CD4-positive, CD25-positive, alpha-beta regulatory T cell (primary cell): ENCODE data around the gene ZNF598. TPM values are rescaled to one million over a fixed set of nuclear protein-coding genes. Genes with fewer than 3 reads are reported as not detected.

ENCODE experiments used
- ATAC-seq, 2 donors: fragments of 150-1000 bp; cut with Tn5 transposase; one replicate each; pipeline ENCODE4 v1.10.0; 2021; ENCODE audit warnings: low read depth in 2 of 2, moderate number of reproducible peaks in 2 of 2, moderate library complexity in 1 of 2
- DNase-seq, 3 donors: peaks; one replicate each; pipeline versions ENCODE4 v3.0.0 to v3.0.0-alpha.2; 2012 to 2022; ENCODE audit warnings: mixed read lengths in 1 of 3
- H3K27ac ChIP-seq: one replicate; pipeline ENCODE4 v1.7.0; 2013; ENCODE audit warnings: mild to moderate bottlenecking, low read length; ENCODE audit not compliant: insufficient read depth, poor library complexity, severe bottlenecking
- H3K27me3 ChIP-seq: one replicate; pipeline ENCODE4 v1.7.0; 2013; ENCODE audit warnings: low read length; ENCODE audit not compliant: control insufficient read depth, insufficient read depth
- H3K36me3 ChIP-seq: one replicate; pipeline ENCODE4 v1.7.0; 2013; ENCODE audit warnings: mild to moderate bottlenecking, low read length, moderate library complexity; ENCODE audit not compliant: control insufficient read depth, insufficient read depth
- H3K4me1 ChIP-seq: 2 replicates; pipeline ENCODE4 v1.7.0; 2013; ENCODE audit warnings: mild to moderate bottlenecking, low read length; ENCODE audit not compliant: insufficient read depth, control insufficient read depth, poor library complexity, severe bottlenecking
- H3K4me3 ChIP-seq: one replicate; pipeline ENCODE4 v1.7.0; 2013; ENCODE audit warnings: low read depth, mild to moderate bottlenecking, low read length, moderate library complexity
- H3K9me3 ChIP-seq, 2 experiments: 1 replicate in 1 of 2; 2 replicates in 1 of 2; pipeline ENCODE4 v1.7.0; 2013; ENCODE audit warnings: low read length in 2 of 2, mild to moderate bottlenecking in 1 of 2, moderate library complexity in 1 of 2; ENCODE audit not compliant: control insufficient read depth in 2 of 2
- H3K27ac Mint-ChIP-seq, 3 donors: one replicate each; pipeline ENCODE4 v1.8.0; 2020 to 2022; ENCODE audit warnings: mild to moderate bottlenecking in 3 of 3, mixed read lengths in 3 of 3, moderate library complexity in 2 of 3
- H3K27me3 Mint-ChIP-seq: one replicate; pipeline ENCODE4 v1.8.0; 2022; ENCODE audit warnings: mild to moderate bottlenecking, mixed read lengths
- H3K36me3 Mint-ChIP-seq: one replicate; pipeline ENCODE4 v1.8.0; 2020; ENCODE audit warnings: mixed read lengths
- H3K4me1 Mint-ChIP-seq, 4 donors: one replicate each; pipeline ENCODE4 v1.8.0; 2020 to 2022; ENCODE audit warnings: mixed read lengths in 4 of 4, mild to moderate bottlenecking in 1 of 4
- H3K4me3 Mint-ChIP-seq, 4 donors: one replicate each; pipeline ENCODE4 v1.8.0; 2020 to 2022; ENCODE audit warnings: mild to moderate bottlenecking in 4 of 4, mixed read lengths in 4 of 4, moderate library complexity in 3 of 4
- H3K9me3 Mint-ChIP-seq, 7 donors: one replicate each; pipeline ENCODE4 v1.8.0; 2020 to 2022; ENCODE audit warnings: mixed read lengths in 7 of 7, mild to moderate bottlenecking in 3 of 7, moderate library complexity in 2 of 7
- polyA plus RNA-seq, 4 donors: library from polyadenylated mRNA; unstranded; fragments of 300-500 nt; fragmentation: Illumina TruSeq; gene quantifications; one replicate each; pipeline ENCODE4 v1.2.3, GENCODE V29; 2021
- total RNA-seq: library from RNA; stranded (reverse); gene quantifications from one replicate; pipeline ENCODE4 v1.2.3, GENCODE V29; 2022

Gene ZNF598
- total and polyA plus RNA-seq, 5 donors from 2014 or later, result 1.8 to 48.2 (median 3.0) TPM

DNA sequence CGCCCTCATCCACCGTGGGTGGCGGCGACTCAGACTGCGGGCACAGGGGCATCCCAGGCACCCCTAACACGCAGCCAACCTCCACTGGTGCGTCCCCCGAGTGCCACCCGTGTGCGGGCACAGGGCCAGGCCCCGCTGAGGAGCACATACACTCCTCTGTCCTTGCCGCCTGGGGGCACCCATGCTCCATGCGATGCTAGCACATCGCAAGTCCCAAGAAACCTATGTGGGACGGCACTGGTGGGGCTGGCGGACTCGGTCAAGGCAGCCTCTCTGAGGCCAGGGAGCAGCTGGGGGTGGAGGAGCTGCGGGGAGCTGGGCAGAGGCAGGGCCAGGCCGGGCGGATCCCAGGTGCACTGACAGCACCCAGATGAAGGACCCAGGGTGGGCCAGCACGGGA, 4.0 kb downstream of the ZNF598 start:
- H3K4me1 ChIP-seq, result peaks cover 46% of the 10 kb centered on the region
- DNase-seq, result no peak
- no peak for ATAC-seq
- no peaks in the 10 kb centered on the region for H3K9me3 ChIP-seq
- Mint-ChIP-seq H3K27ac (no peak overlapping the region), H3K27me3 (no peaks in the 10 kb centered on the region), H3K4me1 (peaks cover 0 to 48% (median 21%) of the 10 kb centered on the region in 4 donors), H3K36me3 (no peaks in the 10 kb centered on the region), H3K4me3 (peak overlapping the region in 2 of 4 donors; percentile 55 to 61), H3K9me3 (no peaks in the 10 kb centered on the region)
- H3K27ac ChIP-seq, result no peak overlapping the region
- H3K4me3 ChIP-seq, result no peak overlapping the region
- H3K27me3 ChIP-seq, result no peaks in the 10 kb centered on the region
- peaks cover 16% of the 10 kb centered on the region for H3K36me3 ChIP-seq

DNA sequence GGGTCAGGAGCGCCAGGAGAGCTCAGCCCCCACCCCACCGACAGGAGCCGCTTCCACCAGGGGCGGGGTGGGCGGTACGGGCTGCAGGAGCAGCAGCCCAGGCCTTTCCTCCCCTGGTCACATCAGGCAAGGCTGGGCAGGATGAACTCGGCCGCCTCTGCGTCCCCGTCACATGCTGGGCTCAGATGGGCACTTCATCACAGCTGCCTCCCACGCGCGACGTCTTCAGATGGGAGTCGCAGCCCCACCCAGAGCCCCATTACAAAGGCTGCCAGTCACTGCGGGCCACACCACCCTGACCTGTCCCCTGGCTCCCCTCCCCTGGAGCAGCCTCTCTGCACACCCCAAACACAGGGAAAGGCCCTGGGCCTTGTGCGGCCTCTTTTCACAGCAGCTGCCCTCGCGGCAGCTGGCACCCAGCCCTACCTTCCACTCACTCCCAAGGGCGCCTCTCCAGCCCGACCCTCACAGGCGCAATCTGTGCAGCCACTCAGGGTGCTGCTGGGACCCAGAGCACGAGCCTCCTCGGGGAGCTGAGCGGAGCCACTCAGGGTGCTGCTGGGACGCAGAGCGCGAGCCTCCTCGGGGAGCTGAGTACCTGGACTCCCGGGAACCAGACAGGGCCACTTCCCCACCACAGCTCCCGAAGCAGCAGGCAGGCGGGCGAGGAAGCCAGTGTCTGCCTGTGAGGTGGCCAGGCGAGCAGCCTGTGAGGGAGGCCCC, 4.7 kb downstream of the ZNF598 start:
- Mint-ChIP-seq H3K27me3 (no peaks in the 10 kb centered on the region), H3K36me3 (no peaks in the 10 kb centered on the region), H3K27ac (no peak overlapping the region), H3K9me3 (no peaks in the 10 kb centered on the region), H3K4me1 (peaks cover 0 to 42% (median 18%) of the 10 kb centered on the region in 4 donors), H3K4me3 (no peak overlapping the region)
- Histone ChIP-seq H3K4me1 (peaks cover 39% of the 10 kb centered on the region), H3K4me3 (no peak overlapping the region), H3K9me3 (no peaks in the 10 kb centered on the region), H3K27me3 (no peaks in the 10 kb centered on the region), H3K27ac (no peak overlapping the region), H3K36me3 (peaks cover 16% of the 10 kb centered on the region)
- DNase-seq (no peak), ATAC-seq (no peak)

DNA sequence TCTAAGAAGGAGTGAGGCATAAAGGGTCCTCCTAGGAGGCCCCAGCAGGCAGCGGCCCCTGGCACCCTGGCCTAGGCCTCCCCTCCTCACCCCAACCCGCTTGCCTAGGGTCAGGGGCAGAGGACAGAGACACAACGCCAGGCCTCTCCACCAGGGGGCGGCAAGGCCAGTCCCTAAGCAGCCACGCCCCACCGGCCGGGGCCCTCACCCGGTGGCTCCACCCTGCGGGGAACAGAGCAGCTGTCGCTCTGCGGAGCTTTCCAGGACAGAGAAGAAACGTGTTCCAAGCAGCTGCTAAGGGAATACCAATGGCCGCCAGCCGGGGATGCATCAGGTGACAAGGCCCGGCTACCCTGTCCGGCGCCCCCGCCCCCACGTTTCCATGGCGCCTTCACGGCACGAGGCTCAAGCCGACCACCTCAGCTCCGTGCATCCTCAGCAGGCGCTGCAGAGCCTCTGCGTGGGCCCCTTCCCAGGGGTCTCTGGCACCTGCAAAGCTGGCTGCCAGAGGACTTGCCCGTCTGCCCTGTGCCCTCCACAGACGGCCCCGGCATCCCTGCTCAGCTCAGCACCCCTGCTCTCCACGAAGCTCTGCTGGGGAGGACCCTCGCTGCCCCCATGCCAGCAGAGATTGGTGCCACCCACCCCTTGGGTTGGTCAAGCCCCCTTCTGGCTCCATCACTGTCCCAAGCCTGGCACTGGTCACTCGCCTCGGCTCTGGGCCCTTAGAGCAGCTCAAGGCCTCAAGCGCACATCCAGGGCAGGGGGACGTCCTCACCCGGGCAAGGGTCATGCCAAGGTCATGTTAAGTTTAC, 5.6 kb downstream of the ZNF598 start:
- Histone ChIP-seq H3K9me3 (no peaks in the 10 kb centered on the region), H3K4me1 (peaks cover 35% of the 10 kb centered on the region), H3K4me3 (no peak overlapping the region), H3K27ac (no peak overlapping the region), H3K27me3 (no peaks in the 10 kb centered on the region), H3K36me3 (peaks cover 21% of the 10 kb centered on the region)
- H3K27ac Mint-ChIP-seq, result no peak overlapping the region
- no peaks in the 10 kb centered on the region for H3K27me3 Mint-ChIP-seq
- peak; percentile 89 to 94 for ATAC-seq
- H3K36me3 Mint-ChIP-seq, result no peaks in the 10 kb centered on the region
- H3K9me3 Mint-ChIP-seq, result no peaks in the 10 kb centered on the region
- no peak overlapping the region for H3K4me3 Mint-ChIP-seq
- peak; percentile 70 to 87 (median 82) for DNase-seq
- H3K4me1 Mint-ChIP-seq, result peaks cover 0 to 40% (median 17%) of the 10 kb centered on the region in 4 donors

DNA sequence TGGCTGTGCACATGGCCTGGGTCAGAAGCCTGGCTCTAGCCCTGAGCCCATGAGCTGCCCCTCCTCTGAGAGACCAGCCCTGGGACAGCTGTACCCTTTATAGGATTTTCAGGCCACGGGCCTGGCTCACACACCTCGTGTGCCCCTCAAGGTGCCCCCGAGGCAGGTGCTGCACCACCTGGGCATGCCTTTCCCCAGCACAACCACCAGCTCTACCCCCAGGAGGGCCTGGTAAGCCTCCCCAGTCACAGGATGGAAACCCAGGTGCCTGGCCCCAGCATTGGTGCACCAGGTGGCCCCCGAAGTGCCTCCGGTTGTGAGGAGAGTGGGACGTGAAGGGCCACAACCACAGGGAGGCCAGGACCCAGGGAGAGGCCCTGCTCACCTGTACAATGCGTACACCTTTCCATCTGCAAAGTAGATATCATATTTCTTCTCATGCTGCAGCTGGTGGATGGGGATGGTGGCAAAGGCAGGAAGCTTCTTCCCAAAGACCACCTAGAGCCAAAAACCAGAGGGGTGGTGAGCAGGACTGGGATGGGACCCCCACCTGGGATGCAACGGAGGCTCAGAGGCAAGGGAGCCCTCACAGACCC, 6.3 kb downstream of the ZNF598 start:
- Histone ChIP-seq H3K36me3 (peaks cover 23% of the 10 kb centered on the region), H3K27me3 (no peaks in the 10 kb centered on the region), H3K9me3 (no peaks in the 10 kb centered on the region), H3K4me3 (no peak overlapping the region), H3K27ac (no peak overlapping the region), H3K4me1 (peaks cover 28% of the 10 kb centered on the region)
- H3K36me3 Mint-ChIP-seq, result peaks cover 1% of the 10 kb centered on the region
- no peaks in the 10 kb centered on the region for H3K27me3 Mint-ChIP-seq
- ATAC-seq (no peak), DNase-seq (no peak)
- H3K4me1 Mint-ChIP-seq, result peaks cover 0 to 33% (median 12%) of the 10 kb centered on the region in 4 donors
- H3K27ac Mint-ChIP-seq, result no peak overlapping the region
- H3K4me3 Mint-ChIP-seq, result no peak overlapping the region
- H3K9me3 Mint-ChIP-seq, result no peaks in the 10 kb centered on the region

DNA sequence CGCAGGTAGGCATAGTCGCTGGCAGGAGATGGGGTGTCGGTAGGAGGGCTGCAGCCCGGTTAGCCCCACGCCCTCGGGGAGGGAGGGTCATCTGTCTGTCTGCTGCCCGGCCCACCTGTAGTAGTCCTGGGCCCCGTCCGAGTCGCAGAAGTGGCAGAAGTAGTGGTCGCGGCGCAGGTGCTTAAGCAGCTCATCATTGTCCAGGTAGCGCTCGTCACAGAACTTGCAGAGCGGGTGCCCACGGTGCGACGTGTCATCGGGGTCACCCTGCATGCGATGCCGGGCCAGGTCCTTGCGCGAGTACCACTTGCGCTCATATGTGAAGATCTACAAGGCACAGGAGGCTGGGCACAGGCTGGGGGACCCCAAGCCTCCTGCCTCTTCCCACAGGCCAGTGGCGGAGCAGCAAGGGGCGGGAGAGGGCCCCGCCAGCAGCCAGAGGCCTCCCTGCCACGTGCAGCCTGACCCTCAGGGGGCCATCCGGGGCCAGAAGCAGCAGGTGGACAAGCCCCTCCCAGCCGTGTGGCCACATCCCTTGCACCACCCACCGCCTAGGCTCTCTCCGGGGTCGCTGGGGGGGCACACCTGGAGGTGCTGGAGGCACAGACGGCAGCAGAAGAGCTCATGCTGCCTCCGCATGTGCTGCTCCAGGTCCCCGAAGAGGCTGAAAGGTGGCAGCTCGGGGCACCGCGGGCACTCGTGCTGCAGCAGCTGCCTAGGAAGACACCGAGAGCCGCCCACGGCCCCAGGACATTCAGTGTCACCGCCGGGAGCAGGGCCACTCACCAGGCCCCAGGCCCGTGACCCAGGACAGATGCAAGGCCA, 7.0 kb downstream of the ZNF598 start:
- no peak overlapping the region for H3K4me3 Mint-ChIP-seq
- H3K27ac ChIP-seq, result no peak overlapping the region
- H3K9me3 Mint-ChIP-seq, result no peaks in the 10 kb centered on the region
- H3K4me1 Mint-ChIP-seq, result peaks cover 0 to 26% (median 7%) of the 10 kb centered on the region in 4 donors
- no peak for ATAC-seq
- H3K27me3 ChIP-seq, result no peaks in the 10 kb centered on the region
- H3K9me3 ChIP-seq, result no peaks in the 10 kb centered on the region
- H3K27ac Mint-ChIP-seq, result no peak overlapping the region
- H3K27me3 Mint-ChIP-seq, result no peaks in the 10 kb centered on the region
- peaks cover 23% of the 10 kb centered on the region for H3K36me3 ChIP-seq
- H3K4me3 ChIP-seq, result no peak overlapping the region
- peaks cover 5% of the 10 kb centered on the region for H3K36me3 Mint-ChIP-seq
- DNase-seq, result no peak
- H3K4me1 ChIP-seq, result peaks cover 21% of the 10 kb centered on the region

DNA sequence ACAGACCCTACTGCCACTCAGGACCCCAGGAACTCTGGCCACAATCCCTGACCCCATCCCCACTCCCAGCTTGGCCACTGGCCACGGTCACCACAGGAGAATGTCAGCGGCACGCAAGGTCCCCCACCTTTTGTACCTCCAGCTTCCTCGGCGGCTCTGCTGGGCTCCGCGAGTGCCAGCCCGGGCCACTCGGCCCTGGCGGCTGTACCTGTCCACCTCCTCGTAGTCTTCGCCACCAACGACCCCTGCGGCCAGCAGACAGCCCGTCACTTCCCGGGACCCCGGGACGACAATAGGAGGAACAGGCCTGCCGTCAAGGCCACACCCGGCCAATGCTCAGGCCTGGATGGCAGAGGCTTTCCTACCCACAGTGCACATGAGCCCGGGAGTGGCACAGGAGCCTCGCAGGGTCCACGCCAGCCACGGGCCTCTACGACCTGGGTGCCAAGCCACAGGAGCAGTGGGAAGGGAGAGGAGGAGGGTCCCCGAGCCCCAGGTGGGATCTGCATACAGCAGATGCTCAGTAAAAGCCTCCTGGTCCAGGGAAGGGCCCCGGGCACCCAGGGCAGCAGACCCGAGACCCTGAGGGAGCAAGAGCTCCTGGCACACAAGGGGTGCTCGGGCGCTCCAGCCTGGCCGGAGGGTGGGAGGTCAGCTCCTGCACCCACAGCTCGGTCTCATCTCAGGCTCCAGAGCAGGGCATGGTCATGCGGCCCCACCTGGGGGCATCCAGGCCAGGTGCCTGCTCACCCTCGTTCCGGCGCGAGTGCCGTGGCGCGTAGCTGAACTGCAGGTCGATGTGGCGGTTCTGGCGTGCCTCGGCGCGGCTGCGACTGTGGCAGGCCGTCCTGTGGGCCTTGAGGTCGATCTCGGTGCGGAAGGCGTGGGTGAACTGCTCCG, 7.9 kb downstream of the ZNF598 start:
- Histone ChIP-seq H3K9me3 (no peaks in the 10 kb centered on the region), H3K4me1 (peaks cover 13% of the 10 kb centered on the region), H3K36me3 (peaks cover 23% of the 10 kb centered on the region), H3K27me3 (no peaks in the 10 kb centered on the region), H3K27ac (no peak overlapping the region), H3K4me3 (no peak overlapping the region)
- H3K4me1 Mint-ChIP-seq, result peaks cover 0 to 19% (median 7%) of the 10 kb centered on the region in 4 donors
- H3K27me3 Mint-ChIP-seq, result no peaks in the 10 kb centered on the region
- no peak overlapping the region for H3K4me3 Mint-ChIP-seq
- peaks cover 9% of the 10 kb centered on the region for H3K36me3 Mint-ChIP-seq
- ATAC-seq (no peak), DNase-seq (no peak)
- H3K27ac Mint-ChIP-seq, result no peak overlapping the region
- no peaks in the 10 kb centered on the region for H3K9me3 Mint-ChIP-seq
